GM19351 (cell line): ENCODE measurements around the gene MRPS33.
"Not testable (repeated sequence)": the region's sequence is repeated elsewhere in the genome, so short reads cannot be mapped to it uniquely, and the experiment has no call there.

Experiments used
- ATAC-seq: cut with Tn5 transposase; IDR thresholded peaks from one replicate; pipeline ENCODE4 v1.9.1; 2021; ENCODE audit warnings: mild to moderate bottlenecking, moderate library complexity; ENCODE audit not compliant: unreplicated experiment

MRPS33 gene

GRCh38 chr7:140956997-140957396 is 57.8 kb downstream of the MRPS33 start:
- ATAC-seq: not testable (repeated sequence)
